SK-N-SH (cell line): ENCODE data around the gene C9orf57. TPM values are rescaled to one million over a fixed set of nuclear protein-coding genes. Genes with fewer than 3 reads are reported as not detected.
A peak's percentile ranks its signal among the peaks of the same experiment; 100 is the strongest.

Experiments
- CTCF ChIA-PET: fragments of 300-600, 350-600 bp; formaldehyde crosslinking; extraction: SDS; loops from one replicate; lab custom pipeline; 2021; lab: Yijun Ruan, JAX
- POLR2A ChIA-PET: fragments of 350-600 bp; sonication (Branson Sonifier 250); formaldehyde crosslinking; extraction: SDS; loops from one replicate; lab custom pipeline; 2020; ENCODE audit warnings: antibody characterized with exemption, inconsistent platforms; lab: Yijun Ruan, JAX
- DNase-seq: peaks from one replicate; pipeline ENCODE4 v3.0.0; 2012
- H2AFZ ChIP-seq: fragments of 200-600 bp; sonication (generic); 2 replicates; pipeline ENCODE4 v1.8.1; 2016; ENCODE audit warnings: antibody characterized with exemption, mild to moderate bottlenecking, low read depth
- H3F3A ChIP-seq: fragments of 200-600 bp; sonication (generic); replicated peaks from 2 replicates; pipeline ENCODE3; 2016; ENCODE audit warnings: antibody characterized with exemption, mild to moderate bottlenecking; ENCODE audit not compliant: insufficient read depth
- H3K27ac ChIP-seq, 2 experiments: fragments of 200-500 bp in 1 of 2; fragments of 200-600 bp in 1 of 2; sonication (Bioruptor generic) in 1 of 2; sonication (generic), shearing (Covaris generic) in 1 of 2; 2 replicates each; pipeline versions ENCODE4 v1.5.1 to v1.6.1; 2014 to 2016; ENCODE audit warnings: low read depth in 2 of 2, inconsistent platforms in 1 of 2, low read length in 1 of 2, mild to moderate bottlenecking in 1 of 2, mixed read lengths in 1 of 2
- H3K27me3 ChIP-seq: fragments of 200-600 bp; sonication (generic), shearing (Covaris generic); 2 replicates; pipeline ENCODE4 v1.6.1; 2016; ENCODE audit warnings: mixed run types; ENCODE audit not compliant: insufficient read depth
- H3K36me3 ChIP-seq, 2 experiments: fragments of 200-500 bp in 1 of 2; fragments of 200-600 bp in 1 of 2; sonication (Bioruptor generic) in 1 of 2; sonication (generic) in 1 of 2; replicated peaks in 1 of 2; 2 replicates each; pipeline versions ENCODE3 to v1.5.1; 2014 to 2016; ENCODE audit warnings: low read length in 1 of 2, mild to moderate bottlenecking in 1 of 2; ENCODE audit not compliant: insufficient read depth in 2 of 2, control insufficient read depth in 1 of 2
- H3K4me1 ChIP-seq, 2 experiments: fragments of 200-500 bp in 1 of 2; fragments of 200-600 bp in 1 of 2; sonication (Bioruptor generic) in 1 of 2; sonication (generic), shearing (Covaris generic) in 1 of 2; 2 replicates each; pipeline versions ENCODE4 v1.5.1 to v1.6.1; 2014 to 2016; ENCODE audit warnings: low read depth in 1 of 2, low read length in 1 of 2, mixed run types in 1 of 2; ENCODE audit not compliant: insufficient read depth in 2 of 2, control insufficient read depth in 1 of 2
- H3K4me2 ChIP-seq: fragments of 200-600 bp; sonication (generic), shearing (Covaris generic); 2 replicates; pipeline ENCODE4 v1.6.1; 2017; ENCODE audit warnings: mixed run types
- H3K4me3 ChIP-seq, 2 experiments: fragments of 200-500 bp in 1 of 2; fragments of 200-600 bp in 1 of 2; sonication (Bioruptor generic) in 1 of 2; sonication (generic), shearing (Covaris generic) in 1 of 2; 2 replicates each; pipeline versions ENCODE4 v1.5.1 to v1.8.1; 2014 to 2016; ENCODE audit warnings: low read depth in 2 of 2, inconsistent platforms in 1 of 2, low read length in 1 of 2, mild to moderate bottlenecking in 1 of 2, mixed read lengths in 1 of 2, moderate library complexity in 1 of 2
- H3K79me2 ChIP-seq: fragments of 200-600 bp; sonication (generic); 2 replicates; pipeline ENCODE4 v1.8.1; 2017; ENCODE audit warnings: mild to moderate bottlenecking; ENCODE audit not compliant: insufficient read depth
- H3K9ac ChIP-seq: fragments of 200-600 bp; sonication (generic); 2 replicates; pipeline ENCODE4 v1.6.1; 2017; ENCODE audit warnings: mixed run types
- H3K9me2 ChIP-seq: fragments of 200-600 bp; sonication (generic); 2 replicates; pipeline ENCODE4 v1.6.1; 2017; ENCODE audit warnings: mixed run types
- H3K9me3 ChIP-seq: fragments of 200-600 bp; sonication (generic); 2 replicates; pipeline ENCODE4 v1.6.1; 2017; ENCODE audit warnings: mixed run types, mild to moderate bottlenecking, moderate library complexity
- H4K20me1 ChIP-seq: fragments of 200-600 bp; sonication (generic); 2 replicates; pipeline ENCODE4 v1.6.1; 2017; ENCODE audit warnings: mild to moderate bottlenecking, mixed run types; ENCODE audit not compliant: insufficient read depth
- EP300 ChIP-seq, 2 experiments: IDR thresholded peaks; 2 replicates each; pipeline versions ENCODE4 v1.4.0 to v1.6.1; 2012; ENCODE audit warnings: borderline replicate concordance in 1 of 2, low read depth in 1 of 2, low read length in 1 of 2
- FOSL2 ChIP-seq: IDR thresholded peaks from 2 replicates; pipeline ENCODE4 v1.4.0; 2012; ENCODE audit warnings: low read depth, mild to moderate bottlenecking, moderate library complexity, borderline replicate concordance
- GATA2 ChIP-seq: sonication (generic); formaldehyde crosslinking; IDR thresholded peaks from 2 replicates; pipeline ENCODE4 v1.5.0; 2020; ENCODE audit warnings: mild to moderate bottlenecking, missing genetic modification reagents
- PBX3 ChIP-seq: IDR thresholded peaks from 2 replicates; pipeline ENCODE4; 2012
- RFX5 ChIP-seq: IDR thresholded peaks from 2 replicates; pipeline ENCODE4 v1.6.1; 2012; ENCODE audit warnings: mild to moderate bottlenecking, improper control_type of control experiment, low read length
- RXRA ChIP-seq: IDR thresholded peaks from 2 replicates; pipeline ENCODE4 v1.4.0; 2012; ENCODE audit warnings: low read depth, mild to moderate bottlenecking, borderline replicate concordance
- USF2 ChIP-seq: fragments of 150-350 bp; IDR thresholded peaks from 2 replicates; pipeline ENCODE4 v1.6.1; 2017; ENCODE audit warnings: antibody characterized with exemption, low read length, low read depth, borderline replicate concordance
- ZBTB33 ChIP-seq: IDR thresholded peaks from 2 replicates; pipeline ENCODE4 v1.4.0; 2012; ENCODE audit warnings: low read depth, borderline replicate concordance
- WGBS: methylation state at CpG from one replicate; pipeline ENCODE4 v1.1.6; 2017; ENCODE audit warnings: low lambda C conversion rate; 5-methylcytosine and 5-hydroxymethylcytosine counted together
- polyA plus RNA-seq, 3 experiments: library from polyadenylated mRNA; depleted of rRNA; stranded (reverse); fragments of >200 nt; gene quantifications; 2 replicates each; pipeline ENCODE4 v1.2.3, GENCODE V29; 2012

The C9orf57 gene
- polyA plus RNA-seq, 1 of the 3 experiments (the other 2 are of a cell fraction): not detected

- CTCF ChIA-PET: interaction anchor here (1.8 to 8.2 kb wide), 4 partner anchors 16 to 218 kb away, joined by 12 to 149 read pairs (median 50); no protein-coding TSS in a partner anchor
Measured at GRCh38 chr9:72023596-72023995, 36.8 kb downstream of the C9orf57 start.

GRCh38 chr9:72022841-72023240 lies 37.6 kb downstream of the C9orf57 start:
- Histone ChIP-seq H3K27ac (no peak overlapping the region), H3K9ac (no peak overlapping the region), H4K20me1 (no peaks in the 10 kb centered on the region), H3K36me3 (no peaks in the 10 kb centered on the region), H3F3A (no peaks in the 10 kb centered on the region), H3K79me2 (no peaks in the 10 kb centered on the region), H3K4me1 (peaks cover 0 to 2% of the 10 kb centered on the region in 2 experiments; a peak in 1 of 4 replicates), H3K27me3 (no peaks in the 10 kb centered on the region; the same call in 1 of the 2 replicates), H3K9me2 (no peaks in the 10 kb centered on the region), H3K4me2 (no peak overlapping the region), H2AFZ (no peak overlapping the region), H3K4me3 (no peak overlapping the region)
- POLR2A ChIA-PET: no interaction called here
- DNase-seq: no peak
- WGBS: 48% methylated on average over 3 of the region's 3 CpGs
- TF ChIP-seq ZBTB33: no peak
- TF ChIP-seq PBX3: no peak
- no peak for TF ChIP-seq RXRA
- peak; percentile 27; the same call in 1 of the 2 replicates for TF ChIP-seq FOSL2
- no peak for TF ChIP-seq RFX5
- no peak for TF ChIP-seq GATA2 (CRISPR knock-in tag)
- TF ChIP-seq, all 33 proteins: peak for 1
- no peaks in the 10 kb centered on the region for H3K9me3 ChIP-seq
- CTCF ChIA-PET: interaction anchor here (2.9 to 8.2 kb wide), 3 partner anchors 16 to 218 kb away, joined by 39 to 149 read pairs (median 60); no protein-coding TSS in a partner anchor

More at GRCh38 chr9:72023596-72023995, 36.8 kb downstream of the C9orf57 start:
- TF ChIP-seq RFX5 (no peak), RXRA (no peak), USF2 (no peak), EP300 (IDR thresholded peaks at IDR 0.05; ENCODE audit: borderline replicate concordance in 1 of 2, low read depth in 1 of 2, low read length in 1 of 2) (no peak)
- no peaks in the 10 kb centered on the region for H3K79me2 ChIP-seq
- H3K4me1 ChIP-seq: peaks cover 0 to 2% of the 10 kb centered on the region in 2 experiments; a peak in 1 of 4 replicates
- no peaks in the 10 kb centered on the region for H3F3A ChIP-seq
- H3K4me2 ChIP-seq: no peak overlapping the region
- no peak overlapping the region for H3K4me3 ChIP-seq
- H2AFZ ChIP-seq: no peak overlapping the region
- H3K9ac ChIP-seq: no peak overlapping the region
- no peaks in the 10 kb centered on the region for H3K36me3 ChIP-seq
- no peaks in the 10 kb centered on the region for H4K20me1 ChIP-seq
- H3K27ac ChIP-seq: no peak overlapping the region
- POLR2A ChIA-PET: no interaction called here
- WGBS: 62% methylated on average over 4 of the region's 4 CpGs
- H3K9me3 ChIP-seq: no peaks in the 10 kb centered on the region
- H3K9me2 ChIP-seq: no peaks in the 10 kb centered on the region
- no peak for DNase-seq
- H3K27me3 ChIP-seq: peaks cover 2% of the 10 kb centered on the region
